ENCODE results near the gene ERLEC1. TPM values are rescaled to one million over a fixed set of nuclear protein-coding genes. Genes with fewer than 3 reads are reported as not detected.

ERLEC1 gene
- total RNA-seq, result 10 to 100 TPM; 39.1 to 55.5 (median 46.2) TPM

- TF ChIP-seq CTCF (IDR thresholded peaks at IDR 0.05; ENCODE audit: low read depth), result no peak
Measured at GRCh38 chr2:53786705-53787613, at the start of gene ERLEC1, which contains the start of gene ASB3. ERLEC1 (plus strand) TSS chr2:53787044; CDS start chr2:53787211, 167 bp downstream. ASB3 (minus strand) TSS chr2:53786953; CDS start chr2:53765572, 21,381 bp downstream.

- no peak for TF ChIP-seq CTCF (IDR thresholded peaks at IDR 0.05; ENCODE audit: low read depth)
Measured at GRCh38 chr2:53737091-53737490, 49.8 kb upstream of the ERLEC1 start.

GRCh38 chr2:53739032-53739431 lies 47.8 kb upstream of the ERLEC1 start:
- TF ChIP-seq CTCF (IDR thresholded peaks at IDR 0.05; ENCODE audit: low read depth), result no peak

GRCh38 chr2:53740170-53740569 lies 46.7 kb upstream of the ERLEC1 start:
- no peak for TF ChIP-seq CTCF (IDR thresholded peaks at IDR 0.05; ENCODE audit: low read depth)

- no peak for TF ChIP-seq CTCF (IDR thresholded peaks at IDR 0.05; ENCODE audit: low read depth)
Measured at GRCh38 chr2:53744395-53745065, 42.3 kb upstream of the ERLEC1 start.

- TF ChIP-seq CTCF (IDR thresholded peaks at IDR 0.05; ENCODE audit: low read depth), result no peak
Measured at GRCh38 chr2:53750041-53750768, 36.6 kb upstream of the ERLEC1 start.

Measured in subcutaneous adipose tissue (tissue), 4 donors.